ENCODE measurements around the gene TBXA2R.

TBXA2R gene

DNA sequence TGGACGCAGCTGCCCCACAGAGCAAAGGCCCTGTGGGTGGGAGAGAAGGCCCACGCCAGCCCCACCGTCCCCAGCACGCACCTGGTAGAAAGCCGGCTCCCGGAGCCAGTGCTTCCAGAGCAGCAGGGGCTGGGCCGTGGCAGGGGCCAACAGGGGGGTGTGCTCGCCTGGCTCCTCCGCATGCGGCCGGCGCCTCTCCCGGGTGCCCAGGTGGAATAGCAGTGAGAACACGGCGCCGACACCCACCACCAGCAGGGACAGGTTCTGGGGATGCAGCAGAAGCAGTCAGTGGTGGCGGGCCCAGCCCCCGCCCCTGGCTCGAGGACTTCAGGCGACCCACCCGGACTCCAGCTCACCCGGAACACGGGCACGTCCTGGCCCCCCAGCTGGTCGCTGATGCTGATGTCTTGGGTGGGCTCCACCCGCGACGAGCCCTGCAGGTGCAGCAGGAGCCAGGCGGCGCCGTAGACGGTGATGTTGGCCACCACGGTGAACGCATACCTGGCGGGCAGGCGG is 58.9 kb downstream of the TBXA2R start:
- no peaks in the 10 kb centered on the region for H3K27me3 Mint-ChIP-seq (ENCODE audit: low read depth, poor library complexity)
- H3K36me3 Mint-ChIP-seq (ENCODE audit: low read depth), result peaks cover 4% of the 10 kb centered on the region
- H3K9me3 Mint-ChIP-seq, result no peaks in the 10 kb centered on the region
- no peak for DNase-seq
- H3K4me1 Mint-ChIP-seq, result no peaks in the 10 kb centered on the region
- no peak overlapping the region for H3K27ac Mint-ChIP-seq
- TF ChIP-seq CTCF (IDR thresholded peaks at IDR 0.05), result no peak
- no peak overlapping the region for H3K4me3 Mint-ChIP-seq

DNA sequence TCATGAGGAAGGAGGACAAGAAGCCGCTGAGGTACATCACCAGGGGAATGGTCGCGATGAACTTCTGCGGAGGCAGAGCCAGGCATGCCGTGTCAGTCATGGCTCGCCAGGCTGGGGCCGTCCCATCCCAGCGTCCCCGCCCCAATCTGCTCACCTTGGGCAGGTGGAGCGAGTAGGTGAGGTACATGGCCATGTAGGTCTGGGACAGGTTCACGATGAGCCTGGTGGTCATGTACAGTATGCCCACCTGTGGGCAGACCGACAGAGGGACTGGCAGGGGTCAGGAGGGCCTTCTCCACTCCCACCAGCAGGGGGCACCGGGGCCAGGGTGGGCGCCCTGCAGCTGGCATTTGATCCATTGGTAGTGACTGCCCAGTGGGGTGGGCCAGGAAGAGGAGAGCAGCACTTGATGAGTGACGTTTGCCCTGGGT is 59.4 kb downstream of the TBXA2R start:
- TF ChIP-seq CTCF (IDR thresholded peaks at IDR 0.05), result peak; percentile 18
- Mint-ChIP-seq H3K4me1 (no peaks in the 10 kb centered on the region), H3K36me3 (ENCODE audit: low read depth) (peaks cover 4% of the 10 kb centered on the region), H3K9me3 (no peaks in the 10 kb centered on the region), H3K27ac (no peak overlapping the region), H3K4me3 (no peak overlapping the region), H3K27me3 (ENCODE audit: low read depth, poor library complexity) (no peaks in the 10 kb centered on the region)
- DNase-seq, result no peak

GRCh38 chr19:3546119-3546518 is 60.6 kb downstream of the TBXA2R start:
- peaks cover 4% of the 10 kb centered on the region for H3K36me3 Mint-ChIP-seq (ENCODE audit: low read depth)
- TF ChIP-seq CTCF (IDR thresholded peaks at IDR 0.05), result no peak
- no peak for DNase-seq
- H3K9me3 Mint-ChIP-seq, result no peaks in the 10 kb centered on the region
- no peak overlapping the region for H3K4me3 Mint-ChIP-seq
- H3K4me1 Mint-ChIP-seq, result no peaks in the 10 kb centered on the region
- H3K27me3 Mint-ChIP-seq (ENCODE audit: low read depth, poor library complexity), result no peaks in the 10 kb centered on the region
- peak overlapping the region; percentile 92 for H3K27ac Mint-ChIP-seq

GRCh38 chr19:3545669-3546034 is 61.0 kb downstream of the TBXA2R start:
- H3K27me3 Mint-ChIP-seq (ENCODE audit: low read depth, poor library complexity), result no peaks in the 10 kb centered on the region
- H3K36me3 Mint-ChIP-seq (ENCODE audit: low read depth), result peaks cover 4% of the 10 kb centered on the region
- no peak for DNase-seq
- peak overlapping the region; percentile 92 for H3K27ac Mint-ChIP-seq
- H3K4me3 Mint-ChIP-seq, result no peak overlapping the region
- no peaks in the 10 kb centered on the region for H3K4me1 Mint-ChIP-seq
- H3K9me3 Mint-ChIP-seq, result no peaks in the 10 kb centered on the region
- TF ChIP-seq CTCF (IDR thresholded peaks at IDR 0.05), result no peak

GRCh38 chr19:3544742-3545668 is 61.7 kb downstream of the TBXA2R start:
- Mint-ChIP-seq H3K27ac (no peak overlapping the region), H3K4me3 (no peak overlapping the region), H3K9me3 (no peaks in the 10 kb centered on the region), H3K4me1 (no peaks in the 10 kb centered on the region), H3K36me3 (ENCODE audit: low read depth) (peaks cover 4% of the 10 kb centered on the region), H3K27me3 (ENCODE audit: low read depth, poor library complexity) (no peaks in the 10 kb centered on the region)
- TF ChIP-seq CTCF (IDR thresholded peaks at IDR 0.05), result peak; percentile 88
- peak; percentile 89 for DNase-seq

Measured in nephron progenitor cell (in vitro differentiated cells).